BE2C (cell line): ENCODE results near the gene CHPF.
A peak's percentile ranks its signal among the peaks of the same experiment; 100 is the strongest.

ENCODE experiments used
- DNase-seq: peaks from one replicate; pipeline ENCODE4 v3.0.0-alpha.2; 2020
- H3K27me3 ChIP-seq: fragments of 250-450 bp; sonication (Bioruptor Pico); 2 replicates; pipeline ENCODE4 v1.5.1; 2020; ENCODE audit warnings: mild to moderate bottlenecking
- H3K36me3 ChIP-seq: fragments of 250-450 bp; sonication (Bioruptor Pico); 2 replicates; pipeline ENCODE4 v1.5.1; 2020; ENCODE audit warnings: mild to moderate bottlenecking
- H3K4me1 ChIP-seq: fragments of 250-450 bp; sonication (Bioruptor Pico); 2 replicates; pipeline ENCODE4 v1.5.1; 2020
- H3K4me3 ChIP-seq: 2 replicates; pipeline ENCODE4 v1.5.1; 2011; ENCODE audit warnings: low read depth, low read length
- H3K9me3 ChIP-seq: fragments of 250-450 bp; sonication (Bioruptor Pico); 2 replicates; pipeline ENCODE4 v1.5.1; 2020
- TF ChIP-seq, protein P1 (sequence below): IDR thresholded peaks from 2 replicates; pipeline ENCODE4 v1.5.1; 2012; ENCODE audit warnings: mild to moderate bottlenecking, low read depth, low read length

The CHPF gene

DNA sequence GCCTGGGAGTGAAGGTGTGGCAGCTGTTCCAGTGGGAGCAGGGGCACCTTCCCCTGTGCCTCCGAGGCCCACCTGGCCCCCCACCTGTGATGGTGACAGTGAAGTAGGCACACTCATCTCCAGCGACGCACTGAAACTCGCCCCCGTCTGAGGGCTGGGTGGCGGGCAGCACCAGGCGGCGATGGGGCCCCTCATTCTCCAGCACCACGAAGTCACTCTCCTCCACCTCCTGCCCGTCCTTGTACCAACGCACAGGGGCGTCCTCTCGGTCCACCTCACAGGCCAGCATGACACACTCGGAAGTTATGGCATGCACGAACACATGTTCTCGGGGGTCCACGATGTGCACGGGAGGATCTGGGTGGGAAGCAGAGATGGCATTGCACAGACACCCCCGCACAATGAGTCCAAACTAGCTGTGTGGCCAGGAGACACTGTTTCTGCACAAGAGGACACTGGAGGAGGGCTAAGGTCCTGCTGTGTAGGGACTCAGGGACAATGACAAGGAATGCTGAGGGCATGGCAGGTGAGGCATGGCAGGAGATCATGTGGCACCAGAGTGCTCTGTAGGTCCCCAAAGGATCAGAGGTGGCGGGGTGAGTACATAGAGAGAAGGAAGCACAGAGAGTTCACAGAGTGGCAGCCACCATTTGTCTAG is 19.8 kb upstream of the CHPF start:
- Histone ChIP-seq H3K4me1 (peaks cover 10% of the 10 kb centered on the region; the same call in 1 of the 2 replicates), H3K36me3 (peaks cover 43% of the 10 kb centered on the region), H3K9me3 (no peaks in the 10 kb centered on the region), H3K4me3 (no peak overlapping the region), H3K27me3 (no peaks in the 10 kb centered on the region)
- DNase-seq, result no peak
- TF ChIP-seq, protein P1, sequence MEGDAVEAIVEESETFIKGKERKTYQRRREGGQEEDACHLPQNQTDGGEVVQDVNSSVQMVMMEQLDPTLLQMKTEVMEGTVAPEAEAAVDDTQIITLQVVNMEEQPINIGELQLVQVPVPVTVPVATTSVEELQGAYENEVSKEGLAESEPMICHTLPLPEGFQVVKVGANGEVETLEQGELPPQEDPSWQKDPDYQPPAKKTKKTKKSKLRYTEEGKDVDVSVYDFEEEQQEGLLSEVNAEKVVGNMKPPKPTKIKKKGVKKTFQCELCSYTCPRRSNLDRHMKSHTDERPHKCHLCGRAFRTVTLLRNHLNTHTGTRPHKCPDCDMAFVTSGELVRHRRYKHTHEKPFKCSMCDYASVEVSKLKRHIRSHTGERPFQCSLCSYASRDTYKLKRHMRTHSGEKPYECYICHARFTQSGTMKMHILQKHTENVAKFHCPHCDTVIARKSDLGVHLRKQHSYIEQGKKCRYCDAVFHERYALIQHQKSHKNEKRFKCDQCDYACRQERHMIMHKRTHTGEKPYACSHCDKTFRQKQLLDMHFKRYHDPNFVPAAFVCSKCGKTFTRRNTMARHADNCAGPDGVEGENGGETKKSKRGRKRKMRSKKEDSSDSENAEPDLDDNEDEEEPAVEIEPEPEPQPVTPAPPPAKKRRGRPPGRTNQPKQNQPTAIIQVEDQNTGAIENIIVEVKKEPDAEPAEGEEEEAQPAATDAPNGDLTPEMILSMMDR, result no peak

DNA sequence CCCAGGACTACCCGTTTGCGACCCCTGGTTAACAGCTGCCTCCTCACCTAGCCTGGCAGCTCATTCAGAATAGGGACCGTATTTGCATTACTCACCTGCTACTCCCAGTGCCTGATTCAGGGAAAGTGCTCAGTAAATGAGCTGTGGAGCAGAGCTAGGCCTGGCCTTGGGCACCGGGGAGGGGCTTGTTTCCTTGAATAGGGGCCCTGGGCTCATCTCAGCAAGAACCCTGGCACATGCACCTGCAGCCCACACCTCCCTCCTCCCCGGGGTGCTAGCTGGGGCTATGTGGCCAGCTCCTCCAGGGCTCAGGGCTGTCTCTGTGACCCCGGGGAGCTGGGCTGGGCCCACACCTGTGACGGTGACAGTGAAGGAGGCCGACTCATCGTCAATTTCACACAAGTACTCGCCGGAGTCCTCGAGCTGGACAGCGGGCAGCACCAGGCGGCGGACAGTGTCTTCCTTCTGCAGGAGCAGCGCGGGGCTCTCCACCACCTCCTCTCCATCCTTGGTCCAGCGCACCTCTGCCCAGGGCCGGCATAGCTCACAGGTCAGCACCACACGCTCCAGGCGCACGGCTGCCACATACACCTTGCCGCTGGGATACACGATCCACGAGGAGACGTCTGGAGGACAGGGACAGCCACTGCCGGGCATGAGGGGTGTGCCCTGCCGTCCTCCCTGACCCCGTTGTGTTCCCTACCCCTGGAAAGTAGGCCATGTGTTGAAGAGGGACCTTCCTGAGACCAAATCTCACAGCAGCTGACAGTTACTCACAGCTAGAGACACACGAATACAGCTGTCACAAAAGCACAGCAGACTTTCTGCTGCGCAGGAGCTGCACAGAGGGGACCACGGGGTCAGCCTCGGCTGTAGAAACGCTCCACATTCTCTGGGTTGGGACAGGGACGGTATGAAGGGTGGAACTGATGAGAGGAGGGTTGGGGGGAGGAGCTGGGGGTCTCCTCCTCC is 18.7 kb upstream of the CHPF start:
- H3K4me3 ChIP-seq, result no peak overlapping the region
- H3K36me3 ChIP-seq, result peaks cover 37% of the 10 kb centered on the region
- TF ChIP-seq, protein P1, result no peak
- H3K9me3 ChIP-seq, result no peaks in the 10 kb centered on the region
- no peaks in the 10 kb centered on the region for H3K27me3 ChIP-seq
- DNase-seq, result no peak
- H3K4me1 ChIP-seq, result peaks cover 10% of the 10 kb centered on the region; the same call in 1 of the 2 replicates

DNA sequence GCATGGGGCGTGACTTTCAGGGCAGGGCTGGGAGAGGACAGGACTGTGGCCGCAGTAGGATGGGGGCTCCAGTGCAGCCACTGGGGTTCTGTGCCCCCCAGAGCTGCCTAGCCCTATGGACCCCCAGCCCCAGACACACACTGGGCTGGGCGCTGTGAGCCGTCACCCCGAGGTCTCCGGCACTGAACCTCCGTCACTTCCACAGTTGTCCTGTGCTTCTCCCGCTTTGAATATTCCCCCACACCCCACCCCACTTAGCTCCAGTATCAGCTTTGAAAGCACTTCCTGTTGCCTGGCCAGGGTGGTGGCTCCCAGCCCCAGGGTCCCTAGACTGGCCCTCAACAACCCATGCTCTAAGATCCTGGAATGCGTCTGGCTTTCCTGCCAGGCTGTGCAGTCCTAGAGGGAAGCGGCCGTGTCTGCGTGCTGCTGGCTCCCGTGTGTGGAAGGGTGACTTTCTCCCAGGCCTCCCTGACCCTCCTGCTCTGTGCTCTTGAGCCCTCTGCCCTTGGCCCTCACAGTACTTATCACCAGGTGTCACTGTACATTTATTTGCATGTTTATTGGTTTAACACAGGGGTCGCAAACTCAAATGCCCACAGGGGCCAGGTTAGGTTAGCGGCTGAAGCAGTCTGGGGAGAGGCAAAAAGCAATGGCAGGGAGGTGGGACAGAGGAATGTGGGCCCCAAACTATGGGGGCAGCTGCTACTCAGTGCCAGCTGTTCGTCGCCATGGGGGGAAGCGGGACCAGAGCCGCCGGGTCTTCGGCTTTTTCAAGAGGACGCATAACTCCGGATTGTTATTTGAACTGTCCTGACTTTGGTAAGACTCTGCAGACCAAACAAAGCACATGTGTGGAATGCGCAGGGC is 17.8 kb upstream of the CHPF start:
- H3K27me3 ChIP-seq, result no peaks in the 10 kb centered on the region
- peaks cover 32% of the 10 kb centered on the region for H3K36me3 ChIP-seq
- H3K4me3 ChIP-seq, result no peak overlapping the region
- peak; percentile 49 for DNase-seq
- H3K9me3 ChIP-seq, result no peaks in the 10 kb centered on the region
- H3K4me1 ChIP-seq, result peaks cover 10% of the 10 kb centered on the region; the same call in 1 of the 2 replicates
- TF ChIP-seq, protein P1, result no peak

DNA sequence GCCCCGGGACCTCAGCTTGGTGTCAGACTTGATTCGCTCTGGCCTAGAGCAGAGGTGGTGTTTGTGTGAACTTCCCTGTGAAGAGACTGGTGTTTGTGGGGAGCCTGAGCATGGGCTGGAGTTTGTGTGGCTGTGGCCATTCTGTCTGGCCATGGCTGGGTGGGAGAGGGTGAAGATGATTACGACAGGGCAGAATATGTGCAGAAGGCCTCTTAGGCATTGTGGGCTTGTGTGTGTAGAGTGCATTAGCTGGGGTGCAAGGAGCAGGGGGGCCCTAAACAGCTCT is 17.2 kb upstream of the CHPF start:
- H3K9me3 ChIP-seq, result no peaks in the 10 kb centered on the region
- H3K4me3 ChIP-seq, result no peak overlapping the region
- peaks cover 32% of the 10 kb centered on the region for H3K36me3 ChIP-seq
- H3K4me1 ChIP-seq, result peaks cover 10% of the 10 kb centered on the region; the same call in 1 of the 2 replicates
- DNase-seq, result no peak
- no peaks in the 10 kb centered on the region for H3K27me3 ChIP-seq
- TF ChIP-seq, protein P1, result no peak; the same call in 1 of the 2 replicates

DNA sequence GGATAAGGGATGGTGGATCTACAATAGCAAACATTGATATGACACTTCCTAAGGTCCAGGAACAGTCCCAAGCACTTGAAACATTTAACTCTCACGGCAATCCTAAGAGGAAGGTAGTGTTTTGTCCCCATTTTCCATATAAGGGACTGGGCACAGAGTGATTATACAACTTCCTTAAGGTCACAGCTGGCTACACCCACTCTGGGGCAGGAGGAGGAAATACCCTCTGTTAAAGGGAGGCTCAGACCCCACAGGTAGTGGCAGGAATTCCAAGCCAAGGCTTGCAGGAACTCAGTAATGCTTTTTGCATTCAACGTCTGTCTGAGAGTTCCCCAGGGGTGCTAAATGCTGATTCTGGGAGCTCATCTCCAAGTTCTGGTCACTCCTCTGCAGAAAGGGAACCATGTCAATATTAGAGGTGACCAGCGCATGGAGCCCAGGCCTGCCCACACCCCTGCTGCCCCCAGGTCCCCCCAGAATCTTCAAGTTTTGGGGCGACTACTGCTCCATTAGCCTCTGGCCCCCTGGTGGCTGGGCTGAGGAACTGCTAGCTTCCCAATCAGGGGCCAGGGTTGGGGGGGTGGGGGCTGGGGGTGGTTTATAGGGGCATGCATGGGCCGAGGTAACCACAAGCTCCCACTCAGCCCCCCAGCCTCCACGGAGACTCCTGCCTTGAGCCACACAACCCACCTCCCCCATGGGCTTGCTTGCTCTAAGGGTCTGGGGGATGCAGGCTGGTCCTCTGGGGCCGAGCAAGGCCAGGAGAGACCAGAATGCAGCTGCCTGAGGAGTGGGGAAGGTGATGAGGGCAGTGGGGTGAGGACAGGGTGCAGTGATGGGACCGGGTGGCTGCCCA is 16.7 kb upstream of the CHPF start:
- Histone ChIP-seq H3K9me3 (no peaks in the 10 kb centered on the region), H3K4me3 (no peak overlapping the region), H3K4me1 (peaks cover 10% of the 10 kb centered on the region; the same call in 1 of the 2 replicates), H3K27me3 (no peaks in the 10 kb centered on the region), H3K36me3 (peaks cover 30% of the 10 kb centered on the region)
- TF ChIP-seq, protein P1, result peak; percentile 60
- no peak for DNase-seq
